NT2/D1 (cell line): ENCODE measurements around the gene TNS1.

Experiments used
- SUZ12 ChIP-seq: IDR thresholded peaks from 2 replicates; pipeline ENCODE4 v1.6.1; 2011; ENCODE audit not compliant: insufficient read length, insufficient read depth; ENCODE audit errors: extremely low read depth
- YY1 ChIP-seq: IDR thresholded peaks from 2 replicates; pipeline ENCODE4 v1.6.1; 2011; ENCODE audit not compliant: insufficient read length, insufficient read depth
- ZNF274 ChIP-seq: IDR thresholded peaks from 2 replicates; pipeline ENCODE4 v1.6.1; 2011; ENCODE audit warnings: mild to moderate bottlenecking, low read depth, low read length

GRCh38 chr2:217937446-217937845, 65.3 kb downstream of the TNS1 start:
- TF ChIP-seq SUZ12 (no peak), YY1 (no peak), ZNF274 (no peak)
